Activated B cell treated with CpG ODN at 0.5 μM for 24 hours (primary cell): ENCODE results near the gene SPPL2C. TPM values are rescaled to one million over a fixed set of nuclear protein-coding genes. Genes with fewer than 3 reads are reported as not detected.

Experiments used
- ATAC-seq: fragments of 200-7000 bp; cut with Tn5 transposase; one replicate; pipeline ENCODE4 v1.10.0; 2021; ENCODE audit warnings: low read depth, mild to moderate bottlenecking, moderate library complexity
- CTCF ChIA-PET: fragments of 350-600 bp; sonication (Branson Sonifier 250); formaldehyde crosslinking; loops from one replicate; lab custom pipeline; 2021; ENCODE audit warnings: antibody characterized with exemption; lab: Charles Lee
- POLR2A ChIA-PET: fragments of 350-600 bp; sonication (Branson Sonifier 250); formaldehyde crosslinking; loops from one replicate; lab custom pipeline; 2021; ENCODE audit warnings: antibody characterized with exemption; lab: Charles Lee
- DNase-seq: peaks from one replicate; pipeline ENCODE4 v3.0.0; 2022
- H3K27ac Mint-ChIP-seq: one replicate; pipeline ENCODE4 v1.8.0; 2020; ENCODE audit warnings: mixed read lengths
- H3K27me3 Mint-ChIP-seq: one replicate; pipeline ENCODE4 v1.8.0; 2021; ENCODE audit warnings: mixed read lengths
- H3K36me3 Mint-ChIP-seq: one replicate; pipeline ENCODE4 v1.8.0; 2021; ENCODE audit warnings: low read depth, mixed read lengths
- H3K4me1 Mint-ChIP-seq: one replicate; pipeline ENCODE4 v1.8.0; 2021; ENCODE audit warnings: mixed read lengths
- H3K4me3 Mint-ChIP-seq: one replicate; pipeline ENCODE4 v1.8.0; 2020; ENCODE audit warnings: mild to moderate bottlenecking, mixed read lengths
- H3K9me3 Mint-ChIP-seq: one replicate; pipeline ENCODE4 v1.8.0; 2020; ENCODE audit warnings: mixed read lengths
- CTCF ChIP-seq: fragments of 200-600 bp; IDR thresholded peaks from one replicate; pipeline ENCODE4 v1.8.0; 2022; ENCODE audit warnings: antibody characterized with exemption, mild to moderate bottlenecking
- intact Hi-C: fragments of 100-400 bp; cut with micrococcal nuclease; formaldehyde crosslinking; loops from one replicate; pipeline ENCODE4 v1.15.1; 2024
- total RNA-seq: library from RNA; stranded (reverse); gene quantifications from 2 replicates; pipeline ENCODE4 v1.2.3, GENCODE V29; 2022

The SPPL2C gene
- total RNA-seq, 1 donor from 2014 or later, result not detected

GRCh38 chr17:45828582-45829133 lies 16.0 kb upstream of the SPPL2C start:
- H3K4me3 Mint-ChIP-seq, result no peak overlapping the region
- TF ChIP-seq CTCF, result no peak
- DNase-seq, result no peak
- H3K36me3 Mint-ChIP-seq, result no peaks in the 10 kb centered on the region
- intact Hi-C loops, result no loop called here
- POLR2A ChIA-PET, result no interaction called here
- no peaks in the 10 kb centered on the region for H3K4me1 Mint-ChIP-seq
- no peak overlapping the region for H3K27ac Mint-ChIP-seq
- CTCF ChIA-PET, result no interaction called here
- ATAC-seq, result no peak
- H3K27me3 Mint-ChIP-seq, result peaks cover 7% of the 10 kb centered on the region
- H3K9me3 Mint-ChIP-seq, result no peaks in the 10 kb centered on the region

GRCh38 chr17:45833920-45834319 lies 10.8 kb upstream of the SPPL2C start:
- ChIA-PET POLR2A (no interaction called here), CTCF (interaction anchor here (8.4 kb wide), 1 partner anchor 193 kb away, joined by 84 read pairs; no protein-coding TSS in a partner anchor)
- Mint-ChIP-seq H3K9me3 (no peaks in the 10 kb centered on the region), H3K36me3 (no peaks in the 10 kb centered on the region), H3K4me1 (no peaks in the 10 kb centered on the region), H3K27ac (no peak overlapping the region), H3K27me3 (peaks cover 3% of the 10 kb centered on the region), H3K4me3 (no peak overlapping the region)
- ATAC-seq (no peak), DNase-seq (no peak)
- TF ChIP-seq CTCF, result no peak
- intact Hi-C loops, result no loop called here

DNA sequence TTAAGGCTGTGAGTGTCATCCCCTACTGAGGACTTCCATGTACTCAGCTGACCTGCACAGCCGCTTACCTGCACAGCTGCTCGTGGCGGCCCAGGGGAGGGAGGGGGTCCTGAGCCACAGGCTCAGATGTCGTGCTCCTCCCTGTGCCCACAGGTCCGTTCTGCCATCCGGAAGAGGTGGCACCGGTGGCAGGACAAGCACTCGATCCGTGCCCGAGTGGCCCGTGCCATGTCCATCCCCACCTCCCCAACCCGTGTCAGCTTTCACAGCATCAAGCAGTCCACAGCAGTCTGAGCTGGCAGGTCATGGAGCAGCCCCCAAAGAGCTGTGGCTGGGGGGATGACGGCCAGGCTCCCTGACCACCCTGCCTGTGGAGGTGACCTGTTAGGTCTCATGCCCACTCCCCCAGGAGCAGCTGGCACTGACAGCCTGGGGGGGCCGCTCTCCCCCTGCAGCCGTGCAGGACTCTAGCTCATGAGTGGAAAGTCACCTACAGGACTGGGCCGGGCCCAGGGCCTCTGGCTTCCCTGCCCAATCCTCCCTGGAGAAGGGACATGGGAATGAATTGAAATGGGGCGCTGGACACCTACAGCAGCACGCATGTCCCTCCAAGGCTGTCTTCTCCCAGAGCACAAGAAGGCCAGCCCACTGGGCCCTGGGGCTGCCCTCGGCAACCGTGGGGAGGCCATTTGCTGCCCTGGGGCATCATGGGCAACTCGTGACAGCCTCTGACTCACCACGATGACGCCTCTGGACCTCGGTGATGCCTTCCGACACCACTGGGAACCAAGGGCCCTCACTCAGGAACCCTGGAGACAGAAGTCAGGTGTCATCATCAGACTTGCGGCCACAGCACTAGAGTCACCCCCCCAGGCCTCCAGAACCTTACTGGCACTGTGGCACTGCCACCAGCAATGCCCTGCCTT lies 9.9 kb upstream of the SPPL2C start:
- ATAC-seq (no peak), DNase-seq (no peak)
- POLR2A ChIA-PET, result no interaction called here
- CTCF ChIA-PET, result interaction anchor here (8.4 kb wide), 1 partner anchor 194 kb away, joined by 84 read pairs; no protein-coding TSS in a partner anchor
- Mint-ChIP-seq H3K9me3 (no peaks in the 10 kb centered on the region), H3K27ac (no peak overlapping the region), H3K27me3 (peaks cover 3% of the 10 kb centered on the region), H3K4me3 (no peak overlapping the region), H3K36me3 (no peaks in the 10 kb centered on the region), H3K4me1 (no peaks in the 10 kb centered on the region)
- no peak for TF ChIP-seq CTCF
- intact Hi-C loops, result no loop called here

- CTCF ChIA-PET, result interaction anchor here (8.4 kb wide), 1 partner anchor 194 kb away, joined by 84 read pairs; no protein-coding TSS in a partner anchor
- Mint-ChIP-seq H3K36me3 (no peaks in the 10 kb centered on the region), H3K27ac (no peak overlapping the region), H3K27me3 (peaks cover 3% of the 10 kb centered on the region), H3K4me1 (no peaks in the 10 kb centered on the region), H3K9me3 (no peaks in the 10 kb centered on the region), H3K4me3 (no peak overlapping the region)
- no peak for ATAC-seq
- intact Hi-C loops, result no loop called here
- DNase-seq, result no peak
- POLR2A ChIA-PET, result no interaction called here
- TF ChIP-seq CTCF, result no peak
These were observed 9.2 kb upstream of the SPPL2C start for GRCh38 chr17:45835481-45835880.
